ENCODE data around the gene MAGEA2.
"Not testable (repeated sequence)": the region's sequence is repeated elsewhere in the genome, so short reads cannot be mapped to it uniquely, and the experiment has no call there.

DNA sequence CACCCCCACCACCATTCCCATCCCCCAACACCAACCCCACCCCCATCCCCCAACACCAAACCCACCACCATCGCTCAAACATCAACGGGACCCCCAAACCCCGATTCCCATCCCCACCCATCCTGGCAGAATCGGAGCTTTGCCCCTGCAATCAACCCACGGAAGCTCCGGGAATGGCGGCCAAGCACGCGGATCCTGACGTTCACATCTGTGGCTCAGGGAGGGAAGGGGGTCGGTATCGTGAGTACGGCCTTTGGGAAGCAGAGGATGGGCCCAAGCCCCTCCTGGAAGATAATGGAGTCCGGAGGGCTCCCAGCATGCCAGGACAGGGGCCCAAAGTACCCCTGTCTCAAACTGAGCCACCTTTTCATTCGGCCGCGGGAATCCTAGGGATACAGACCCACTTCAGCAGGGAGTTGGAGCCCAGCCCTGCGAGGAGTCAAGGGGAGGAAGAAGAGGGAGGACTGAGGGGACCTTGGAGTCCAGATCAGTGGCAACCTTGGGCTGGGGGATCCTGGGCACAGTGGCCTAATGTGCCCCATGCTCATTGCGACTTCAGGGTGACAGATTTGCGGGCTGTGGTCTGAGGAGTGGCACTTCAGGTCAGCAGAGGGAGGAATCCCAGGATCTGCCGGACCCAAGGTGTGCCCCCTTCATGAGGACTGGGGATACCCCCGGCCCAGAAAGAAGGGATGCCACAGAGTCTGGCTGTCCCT, 19.3 kb downstream of the MAGEA2 start:
- not testable (repeated sequence) for TF ChIP-seq YY1 (IDR thresholded peaks at IDR 0.05; ENCODE audit: insufficient read depth, insufficient read length); SUZ12 (IDR thresholded peaks at IDR 0.05; ENCODE audit: extremely low read depth, insufficient read depth, insufficient read length)
